Upper lobe of left lung (tissue), 4 donors: Measurements from ENCODE around the gene PCOLCE2.
A peak's percentile ranks its signal among the peaks of the same experiment; 100 is the strongest.

ENCODE experiments used
- EP300 ChIP-seq, 4 donors: sonication (generic); formaldehyde crosslinking; IDR thresholded peaks; one replicate each; pipeline ENCODE4 v1.5.1; 2017; ENCODE audit warnings: antibody characterized with exemption in 4 of 4, control low read depth in 2 of 4
- POLR2A ChIP-seq, 4 donors: fragments of 450-650 bp; IDR thresholded peaks; one replicate each; pipeline ENCODE4 v1.5.1; 2016 to 2017; ENCODE audit warnings: antibody characterized with exemption in 4 of 4, mild to moderate bottlenecking in 2 of 4
- POLR2AphosphoS5 ChIP-seq, 2 donors: sonication (generic); formaldehyde crosslinking; IDR thresholded peaks; one replicate each; pipeline ENCODE4 v1.5.1; 2017; ENCODE audit warnings: antibody characterized with exemption in 2 of 2
- TF ChIP-seq, protein P1 (sequence below), 6 experiments: fragments of 450-650 bp in 4 of 6; fragments of 200-600 bp in 2 of 6; sonication (generic) in 2 of 6; IDR thresholded peaks; one replicate each; pipeline ENCODE4 v1.5.1; 2016 to 2019; ENCODE audit warnings: antibody characterized with exemption in 6 of 6

DNA sequence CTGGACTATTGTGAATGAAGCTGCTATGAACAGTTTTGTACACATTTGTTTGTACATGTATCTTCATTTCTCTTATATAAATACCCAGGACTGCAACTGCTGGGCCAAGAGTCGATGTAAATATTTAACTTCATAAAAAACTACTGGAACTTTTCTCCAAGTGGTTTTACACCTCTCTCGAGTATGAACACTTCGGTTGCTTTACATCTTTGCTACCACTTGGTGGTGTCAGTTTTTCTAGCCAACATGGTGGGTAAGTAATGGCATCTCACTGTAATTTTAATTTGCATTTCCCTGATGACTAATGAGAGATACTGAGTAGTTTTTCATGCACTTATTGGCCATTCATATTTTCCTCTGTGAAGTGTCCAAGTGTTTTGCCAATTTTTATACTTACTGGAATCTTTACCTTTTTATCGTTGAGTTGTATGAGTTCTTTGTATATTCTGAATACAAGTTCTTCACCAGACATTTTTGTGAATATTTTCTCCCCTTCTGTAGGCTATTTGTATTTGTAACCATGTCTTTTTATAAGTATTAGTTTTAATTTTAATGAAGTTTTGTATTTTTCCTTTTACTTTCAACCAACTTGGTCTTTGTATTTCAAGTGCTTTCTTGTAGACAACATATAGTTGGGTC, 44.4 kb downstream of the PCOLCE2 start:
- TF ChIP-seq EP300 (IDR thresholded peaks at IDR 0.05): no peak
- TF ChIP-seq, protein P1, sequence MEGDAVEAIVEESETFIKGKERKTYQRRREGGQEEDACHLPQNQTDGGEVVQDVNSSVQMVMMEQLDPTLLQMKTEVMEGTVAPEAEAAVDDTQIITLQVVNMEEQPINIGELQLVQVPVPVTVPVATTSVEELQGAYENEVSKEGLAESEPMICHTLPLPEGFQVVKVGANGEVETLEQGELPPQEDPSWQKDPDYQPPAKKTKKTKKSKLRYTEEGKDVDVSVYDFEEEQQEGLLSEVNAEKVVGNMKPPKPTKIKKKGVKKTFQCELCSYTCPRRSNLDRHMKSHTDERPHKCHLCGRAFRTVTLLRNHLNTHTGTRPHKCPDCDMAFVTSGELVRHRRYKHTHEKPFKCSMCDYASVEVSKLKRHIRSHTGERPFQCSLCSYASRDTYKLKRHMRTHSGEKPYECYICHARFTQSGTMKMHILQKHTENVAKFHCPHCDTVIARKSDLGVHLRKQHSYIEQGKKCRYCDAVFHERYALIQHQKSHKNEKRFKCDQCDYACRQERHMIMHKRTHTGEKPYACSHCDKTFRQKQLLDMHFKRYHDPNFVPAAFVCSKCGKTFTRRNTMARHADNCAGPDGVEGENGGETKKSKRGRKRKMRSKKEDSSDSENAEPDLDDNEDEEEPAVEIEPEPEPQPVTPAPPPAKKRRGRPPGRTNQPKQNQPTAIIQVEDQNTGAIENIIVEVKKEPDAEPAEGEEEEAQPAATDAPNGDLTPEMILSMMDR (IDR thresholded peaks at IDR 0.05): peak in 5 of 6 experiments; percentile 18 to 41 (median 29)
- no peak for TF ChIP-seq POLR2AphosphoS5 (IDR thresholded peaks at IDR 0.05)
- TF ChIP-seq POLR2A (IDR thresholded peaks at IDR 0.05): no peak
